ENCODE data around the gene AIF1.
A peak's percentile ranks its signal among the peaks of the same experiment; 100 is the strongest.

Gene AIF1

GRCh38 chr6:31615748-31616147, 714 bp downstream of the AIF1 start:
- H3K27me3 ChIP-seq (ENCODE audit: control insufficient read depth, low read length) = no peaks in the 10 kb centered on the region
- H3K27ac ChIP-seq (ENCODE audit: low read depth, low read length) = peak overlapping the region; percentile 71
- peaks cover 38% of the 10 kb centered on the region for H3K4me1 ChIP-seq (ENCODE audit: control insufficient read depth, low read length)
- peak overlapping the region; percentile 81 for H3K4me3 ChIP-seq (ENCODE audit: low read length)
- H3K79me2 ChIP-seq (ENCODE audit: control insufficient read depth, low read length) = peaks cover 12% of the 10 kb centered on the region
- H3F3A ChIP-seq (ENCODE audit: control insufficient read depth, insufficient read depth) = peaks cover 22% of the 10 kb centered on the region
- peaks cover under 1% of the 10 kb centered on the region for H3K36me3 ChIP-seq (ENCODE audit: control insufficient read depth, low read length)
- H4K20me1 ChIP-seq (ENCODE audit: control insufficient read depth, insufficient read depth, low read depth, low read length) = no peaks in the 10 kb centered on the region
- TF ChIP-seq, protein P1, sequence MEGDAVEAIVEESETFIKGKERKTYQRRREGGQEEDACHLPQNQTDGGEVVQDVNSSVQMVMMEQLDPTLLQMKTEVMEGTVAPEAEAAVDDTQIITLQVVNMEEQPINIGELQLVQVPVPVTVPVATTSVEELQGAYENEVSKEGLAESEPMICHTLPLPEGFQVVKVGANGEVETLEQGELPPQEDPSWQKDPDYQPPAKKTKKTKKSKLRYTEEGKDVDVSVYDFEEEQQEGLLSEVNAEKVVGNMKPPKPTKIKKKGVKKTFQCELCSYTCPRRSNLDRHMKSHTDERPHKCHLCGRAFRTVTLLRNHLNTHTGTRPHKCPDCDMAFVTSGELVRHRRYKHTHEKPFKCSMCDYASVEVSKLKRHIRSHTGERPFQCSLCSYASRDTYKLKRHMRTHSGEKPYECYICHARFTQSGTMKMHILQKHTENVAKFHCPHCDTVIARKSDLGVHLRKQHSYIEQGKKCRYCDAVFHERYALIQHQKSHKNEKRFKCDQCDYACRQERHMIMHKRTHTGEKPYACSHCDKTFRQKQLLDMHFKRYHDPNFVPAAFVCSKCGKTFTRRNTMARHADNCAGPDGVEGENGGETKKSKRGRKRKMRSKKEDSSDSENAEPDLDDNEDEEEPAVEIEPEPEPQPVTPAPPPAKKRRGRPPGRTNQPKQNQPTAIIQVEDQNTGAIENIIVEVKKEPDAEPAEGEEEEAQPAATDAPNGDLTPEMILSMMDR (IDR thresholded peaks at IDR 0.05; ENCODE audit: low read depth, low read length, poor library complexity, severe bottlenecking) = no peak
- no peak for TF ChIP-seq EZH2phosphoT487 (IDR thresholded peaks at IDR 0.05; ENCODE audit: borderline replicate concordance, low read length)
- no peaks in the 10 kb centered on the region for H3K9me2 ChIP-seq (replicated peaks; ENCODE audit: control insufficient read depth, low read length)
- peak overlapping the region; percentile 93 for H3K4me2 ChIP-seq (ENCODE audit: low read length)
- no peaks in the 10 kb centered on the region for H3K9me3 ChIP-seq (ENCODE audit: control insufficient read depth, insufficient read depth, low read length)

DNA sequence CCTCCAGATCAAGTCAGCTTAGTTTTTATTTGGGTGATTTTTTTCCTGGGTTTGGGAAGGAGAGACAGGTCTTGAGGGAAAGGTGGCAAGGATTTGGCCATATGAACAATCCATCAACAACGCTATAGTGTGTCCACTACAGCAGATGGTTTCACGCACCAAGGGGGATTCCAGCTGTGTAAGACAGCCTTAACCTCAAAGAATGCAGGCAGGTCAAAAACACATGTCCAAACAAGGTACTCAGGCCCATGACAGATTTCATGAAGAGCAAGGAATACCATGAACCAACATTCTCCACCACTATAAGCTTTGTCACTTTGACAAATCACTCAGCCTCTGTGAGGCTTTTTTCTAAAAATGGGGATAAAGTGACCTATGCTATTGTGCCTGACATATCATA, 2.0 kb downstream of the AIF1 start:
- H3K79me2 ChIP-seq (ENCODE audit: control insufficient read depth, low read length) = peaks cover 24% of the 10 kb centered on the region
- peak overlapping the region; percentile 93 for H3K4me2 ChIP-seq (ENCODE audit: low read length)
- peaks cover 14% of the 10 kb centered on the region for H3K36me3 ChIP-seq (ENCODE audit: control insufficient read depth, low read length)
- no peaks in the 10 kb centered on the region for H3K9me2 ChIP-seq (replicated peaks; ENCODE audit: control insufficient read depth, low read length)
- peaks cover 5% of the 10 kb centered on the region; the same call in 1 of the 2 replicates for H4K20me1 ChIP-seq (ENCODE audit: control insufficient read depth, insufficient read depth, low read depth, low read length)
- H3K27ac ChIP-seq (ENCODE audit: low read depth, low read length) = no peak overlapping the region
- no peaks in the 10 kb centered on the region for H3K27me3 ChIP-seq (ENCODE audit: control insufficient read depth, low read length)
- H3K4me1 ChIP-seq (ENCODE audit: control insufficient read depth, low read length) = peaks cover 44% of the 10 kb centered on the region
- no peak for TF ChIP-seq EZH2phosphoT487 (IDR thresholded peaks at IDR 0.05; ENCODE audit: borderline replicate concordance, low read length)
- TF ChIP-seq, protein P1 (IDR thresholded peaks at IDR 0.05; ENCODE audit: low read depth, low read length, poor library complexity, severe bottlenecking) = no peak
- H3K4me3 ChIP-seq (ENCODE audit: low read length) = peak overlapping the region; percentile 81
- peaks cover 22% of the 10 kb centered on the region for H3F3A ChIP-seq (ENCODE audit: control insufficient read depth, insufficient read depth)
- H3K9me3 ChIP-seq (ENCODE audit: control insufficient read depth, insufficient read depth, low read length) = no peaks in the 10 kb centered on the region

- no peak for TF ChIP-seq EZH2phosphoT487 (IDR thresholded peaks at IDR 0.05; ENCODE audit: borderline replicate concordance, low read length)
- TF ChIP-seq, protein P1 (IDR thresholded peaks at IDR 0.05; ENCODE audit: low read depth, low read length, poor library complexity, severe bottlenecking) = no peak
- Histone ChIP-seq H3K4me1 (ENCODE audit: control insufficient read depth, low read length) (peaks cover 42% of the 10 kb centered on the region), H3K4me3 (ENCODE audit: low read length) (peak overlapping the region; percentile 93), H3K9me2 (replicated peaks; ENCODE audit: control insufficient read depth, low read length) (no peaks in the 10 kb centered on the region), H3K4me2 (ENCODE audit: low read length) (peak overlapping the region; percentile 93), H4K20me1 (ENCODE audit: control insufficient read depth, insufficient read depth, low read depth, low read length) (peaks cover 14% of the 10 kb centered on the region), H3F3A (ENCODE audit: control insufficient read depth, insufficient read depth) (peaks cover 16% of the 10 kb centered on the region), H3K27ac (ENCODE audit: low read depth, low read length) (peak overlapping the region; percentile 99), H3K27me3 (ENCODE audit: control insufficient read depth, low read length) (no peaks in the 10 kb centered on the region), H3K79me2 (ENCODE audit: control insufficient read depth, low read length) (peaks cover 52% of the 10 kb centered on the region), H3K9me3 (ENCODE audit: control insufficient read depth, insufficient read depth, low read length) (no peaks in the 10 kb centered on the region), H3K36me3 (ENCODE audit: control insufficient read depth, low read length) (peaks cover 43% of the 10 kb centered on the region)
Measured at GRCh38 chr6:31619805-31620585, 5.0 kb downstream of the AIF1 start.

Data from DOHH2 (cell line).